ENCODE results near the gene NPAS2. TPM values are rescaled to one million over a fixed set of nuclear protein-coding genes. Genes with fewer than 3 reads are reported as not detected.
A peak's percentile ranks its signal among the peaks of the same experiment; 100 is the strongest.

Gene NPAS2
- total and polyA plus RNA-seq, 2 donors (not counting 1 experiment from before 2014, with no cell fraction given) = 3.6 to 4.9 TPM

DNA sequence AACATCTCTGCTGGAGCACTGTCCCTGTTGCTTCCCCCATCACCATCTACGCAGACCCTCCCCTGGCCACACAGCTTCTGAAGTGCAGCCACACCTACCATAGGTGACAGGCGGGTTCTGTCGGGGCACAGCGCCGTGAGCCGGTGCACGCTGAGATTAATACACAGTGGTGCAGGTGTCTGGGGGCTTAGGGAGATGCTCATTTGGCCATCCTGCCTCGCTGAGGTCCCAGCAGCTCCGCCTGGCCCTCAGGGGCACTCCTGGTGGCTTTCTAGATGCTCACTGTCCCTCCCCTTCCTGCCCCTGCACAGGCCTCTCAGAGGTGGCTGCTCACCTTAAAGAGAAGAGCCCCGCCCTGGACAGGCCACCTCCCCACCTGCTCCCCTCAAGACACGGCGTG lies 163.3 kb downstream of the NPAS2 start:
- Histone ChIP-seq H3K27me3 (ENCODE audit: control insufficient read depth, insufficient read depth, low read length) (no peaks in the 10 kb centered on the region), H3K9me3 (ENCODE audit: control insufficient read depth, insufficient read depth, low read depth, low read length) (no peaks in the 10 kb centered on the region), H3K36me3 (ENCODE audit: control insufficient read depth, insufficient read depth, low read length) (no peaks in the 10 kb centered on the region), H4K20me1 (ENCODE audit: control insufficient read depth, extremely low read depth, insufficient read depth, low read length) (no peaks in the 10 kb centered on the region), H3K4me2 (ENCODE audit: extremely low read depth, insufficient read depth, low read length) (no peak overlapping the region), H3K9ac (ENCODE audit: insufficient read depth, low read length) (no peak overlapping the region), H3K79me2 (ENCODE audit: control insufficient read depth, insufficient read depth, low read length) (no peaks in the 10 kb centered on the region), H3K4me1 (ENCODE audit: control insufficient read depth, extremely low read depth, insufficient read depth, low read length) (peaks cover 4% of the 10 kb centered on the region), H2AFZ (ENCODE audit: low read length) (no peak overlapping the region), H3K27ac (ENCODE audit: insufficient read depth, low read length) (no peak overlapping the region), H3K4me3 (replicated peaks in 1 of 4; ENCODE audit: control extremely low read depth in 1 of 4, insufficient read depth in 1 of 4, low read depth in 3 of 4, low read length in 4 of 4) (no peak overlapping the region)
- TF ChIP-seq CTCF (conservative IDR thresholded peaks at IDR 0.05 in 1 of 2, IDR thresholded peaks at IDR 0.05 in 1 of 2; ENCODE audit: low read depth in 1 of 2, low read length in 2 of 2) (no peak), EZH2 (IDR thresholded peaks at IDR 0.05; ENCODE audit: low read length, missing control alignments) (no peak)
- DNase-seq (ENCODE audit: low read depth in 2 of 2) = no peak

- H3K27me3 ChIP-seq (ENCODE audit: control insufficient read depth, insufficient read depth, low read length) = no peaks in the 10 kb centered on the region
- H3K4me1 ChIP-seq (ENCODE audit: control insufficient read depth, extremely low read depth, insufficient read depth, low read length) = peaks cover under 1% of the 10 kb centered on the region
- H3K9me3 ChIP-seq (ENCODE audit: control insufficient read depth, insufficient read depth, low read depth, low read length) = no peaks in the 10 kb centered on the region
- DNase-seq (ENCODE audit: low read depth in 2 of 2) = peak in 1 of 2 donors; percentile 15
- no peak overlapping the region for H3K9ac ChIP-seq (ENCODE audit: insufficient read depth, low read length)
- H3K36me3 ChIP-seq (ENCODE audit: control insufficient read depth, insufficient read depth, low read length) = no peaks in the 10 kb centered on the region
- no peak for TF ChIP-seq CTCF (conservative IDR thresholded peaks at IDR 0.05 in 1 of 2, IDR thresholded peaks at IDR 0.05 in 1 of 2; ENCODE audit: low read depth in 1 of 2, low read length in 2 of 2)
- TF ChIP-seq EZH2 (IDR thresholded peaks at IDR 0.05; ENCODE audit: low read length, missing control alignments) = no peak
- no peak overlapping the region for H3K4me3 ChIP-seq (replicated peaks in 1 of 4; ENCODE audit: control extremely low read depth in 1 of 4, insufficient read depth in 1 of 4, low read depth in 3 of 4, low read length in 4 of 4)
- no peaks in the 10 kb centered on the region for H3K79me2 ChIP-seq (ENCODE audit: control insufficient read depth, insufficient read depth, low read length)
- no peak overlapping the region for H3K4me2 ChIP-seq (ENCODE audit: extremely low read depth, insufficient read depth, low read length)
- H4K20me1 ChIP-seq (ENCODE audit: control insufficient read depth, extremely low read depth, insufficient read depth, low read length) = no peaks in the 10 kb centered on the region
- H3K27ac ChIP-seq (ENCODE audit: insufficient read depth, low read length) = no peak overlapping the region
- H2AFZ ChIP-seq (ENCODE audit: low read length) = no peak overlapping the region
These were observed 163.9 kb downstream of the NPAS2 start for GRCh38 chr2:100983684-100984310.

DNA sequence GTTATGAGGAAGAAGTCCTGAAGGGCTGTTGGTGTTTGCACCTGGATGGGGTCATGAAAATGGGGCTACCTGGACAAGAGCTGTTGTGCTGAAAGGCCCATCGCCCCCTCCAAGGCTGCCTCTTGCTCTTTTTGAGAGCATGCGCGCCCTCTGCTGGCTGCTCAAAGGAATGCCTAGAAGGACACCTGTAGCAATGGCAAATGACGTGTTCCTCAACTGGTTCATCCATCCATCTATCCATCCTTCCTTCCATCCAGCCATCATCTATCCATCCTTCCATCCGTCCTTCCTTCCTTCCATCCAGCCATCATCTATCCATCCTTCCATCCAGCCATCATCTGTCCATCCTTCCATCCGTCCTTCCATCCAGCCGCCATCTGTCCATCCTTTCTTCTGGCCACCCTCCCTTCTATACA lies 165.0 kb downstream of the NPAS2 start:
- Histone ChIP-seq H2AFZ (ENCODE audit: low read length) (no peak overlapping the region), H3K4me2 (ENCODE audit: extremely low read depth, insufficient read depth, low read length) (no peak overlapping the region), H3K27ac (ENCODE audit: insufficient read depth, low read length) (no peak overlapping the region), H3K9me3 (ENCODE audit: control insufficient read depth, insufficient read depth, low read depth, low read length) (no peaks in the 10 kb centered on the region), H3K27me3 (ENCODE audit: control insufficient read depth, insufficient read depth, low read length) (no peaks in the 10 kb centered on the region), H4K20me1 (ENCODE audit: control insufficient read depth, extremely low read depth, insufficient read depth, low read length) (no peaks in the 10 kb centered on the region), H3K9ac (ENCODE audit: insufficient read depth, low read length) (no peak overlapping the region), H3K4me3 (replicated peaks in 1 of 4; ENCODE audit: control extremely low read depth in 1 of 4, insufficient read depth in 1 of 4, low read depth in 3 of 4, low read length in 4 of 4) (no peak overlapping the region), H3K79me2 (ENCODE audit: control insufficient read depth, insufficient read depth, low read length) (no peaks in the 10 kb centered on the region), H3K36me3 (ENCODE audit: control insufficient read depth, insufficient read depth, low read length) (no peaks in the 10 kb centered on the region), H3K4me1 (ENCODE audit: control insufficient read depth, extremely low read depth, insufficient read depth, low read length) (no peaks in the 10 kb centered on the region)
- TF ChIP-seq EZH2 (IDR thresholded peaks at IDR 0.05; ENCODE audit: low read length, missing control alignments) = no peak
- peak; percentile 82 to 93 for TF ChIP-seq CTCF (conservative IDR thresholded peaks at IDR 0.05 in 1 of 2, IDR thresholded peaks at IDR 0.05 in 1 of 2; ENCODE audit: low read depth in 1 of 2, low read length in 2 of 2)
- peak; percentile 56 to 76 for DNase-seq (ENCODE audit: low read depth in 2 of 2)
